SK-N-SH (cell line): ENCODE data around the gene SLC36A4. TPM values are rescaled to one million over a fixed set of nuclear protein-coding genes. Genes with fewer than 3 reads are reported as not detected.

ENCODE experiments used
- CTCF ChIA-PET: fragments of 300-600, 350-600 bp; formaldehyde crosslinking; extraction: SDS; loops from one replicate; lab custom pipeline; 2021; lab: Yijun Ruan, JAX
- POLR2A ChIA-PET: fragments of 350-600 bp; sonication (Branson Sonifier 250); formaldehyde crosslinking; extraction: SDS; loops from one replicate; lab custom pipeline; 2020; ENCODE audit warnings: antibody characterized with exemption, inconsistent platforms; lab: Yijun Ruan, JAX
- DNase-seq: peaks from one replicate; pipeline ENCODE4 v3.0.0; 2012
- H2AFZ ChIP-seq: fragments of 200-600 bp; sonication (generic); 2 replicates; pipeline ENCODE4 v1.8.1; 2016; ENCODE audit warnings: antibody characterized with exemption, mild to moderate bottlenecking, low read depth
- H3F3A ChIP-seq: fragments of 200-600 bp; sonication (generic); replicated peaks from 2 replicates; pipeline ENCODE3; 2016; ENCODE audit warnings: antibody characterized with exemption, mild to moderate bottlenecking; ENCODE audit not compliant: insufficient read depth
- H3K27ac ChIP-seq, 2 experiments: fragments of 200-500 bp in 1 of 2; fragments of 200-600 bp in 1 of 2; sonication (Bioruptor generic) in 1 of 2; sonication (generic), shearing (Covaris generic) in 1 of 2; 2 replicates each; pipeline versions ENCODE4 v1.5.1 to v1.6.1; 2014 to 2016; ENCODE audit warnings: low read depth in 2 of 2, inconsistent platforms in 1 of 2, low read length in 1 of 2, mild to moderate bottlenecking in 1 of 2, mixed read lengths in 1 of 2
- H3K27me3 ChIP-seq: fragments of 200-600 bp; sonication (generic), shearing (Covaris generic); 2 replicates; pipeline ENCODE4 v1.6.1; 2016; ENCODE audit warnings: mixed run types; ENCODE audit not compliant: insufficient read depth
- H3K36me3 ChIP-seq, 2 experiments: fragments of 200-500 bp in 1 of 2; fragments of 200-600 bp in 1 of 2; sonication (Bioruptor generic) in 1 of 2; sonication (generic) in 1 of 2; replicated peaks in 1 of 2; 2 replicates each; pipeline versions ENCODE3 to v1.5.1; 2014 to 2016; ENCODE audit warnings: low read length in 1 of 2, mild to moderate bottlenecking in 1 of 2; ENCODE audit not compliant: insufficient read depth in 2 of 2, control insufficient read depth in 1 of 2
- H3K4me1 ChIP-seq, 2 experiments: fragments of 200-500 bp in 1 of 2; fragments of 200-600 bp in 1 of 2; sonication (Bioruptor generic) in 1 of 2; sonication (generic), shearing (Covaris generic) in 1 of 2; 2 replicates each; pipeline versions ENCODE4 v1.5.1 to v1.6.1; 2014 to 2016; ENCODE audit warnings: low read depth in 1 of 2, low read length in 1 of 2, mixed run types in 1 of 2; ENCODE audit not compliant: insufficient read depth in 2 of 2, control insufficient read depth in 1 of 2
- H3K4me2 ChIP-seq: fragments of 200-600 bp; sonication (generic), shearing (Covaris generic); 2 replicates; pipeline ENCODE4 v1.6.1; 2017; ENCODE audit warnings: mixed run types
- H3K4me3 ChIP-seq, 2 experiments: fragments of 200-500 bp in 1 of 2; fragments of 200-600 bp in 1 of 2; sonication (Bioruptor generic) in 1 of 2; sonication (generic), shearing (Covaris generic) in 1 of 2; 2 replicates each; pipeline versions ENCODE4 v1.5.1 to v1.8.1; 2014 to 2016; ENCODE audit warnings: low read depth in 2 of 2, inconsistent platforms in 1 of 2, low read length in 1 of 2, mild to moderate bottlenecking in 1 of 2, mixed read lengths in 1 of 2, moderate library complexity in 1 of 2
- H3K79me2 ChIP-seq: fragments of 200-600 bp; sonication (generic); 2 replicates; pipeline ENCODE4 v1.8.1; 2017; ENCODE audit warnings: mild to moderate bottlenecking; ENCODE audit not compliant: insufficient read depth
- H3K9ac ChIP-seq: fragments of 200-600 bp; sonication (generic); 2 replicates; pipeline ENCODE4 v1.6.1; 2017; ENCODE audit warnings: mixed run types
- H3K9me2 ChIP-seq: fragments of 200-600 bp; sonication (generic); 2 replicates; pipeline ENCODE4 v1.6.1; 2017; ENCODE audit warnings: mixed run types
- H3K9me3 ChIP-seq: fragments of 200-600 bp; sonication (generic); 2 replicates; pipeline ENCODE4 v1.6.1; 2017; ENCODE audit warnings: mixed run types, mild to moderate bottlenecking, moderate library complexity
- H4K20me1 ChIP-seq: fragments of 200-600 bp; sonication (generic); 2 replicates; pipeline ENCODE4 v1.6.1; 2017; ENCODE audit warnings: mild to moderate bottlenecking, mixed run types; ENCODE audit not compliant: insufficient read depth
- ELF1 ChIP-seq: IDR thresholded peaks from 2 replicates; pipeline ENCODE4 v1.4.0; 2012
- EP300 ChIP-seq, 2 experiments: IDR thresholded peaks; 2 replicates each; pipeline versions ENCODE4 v1.4.0 to v1.6.1; 2012; ENCODE audit warnings: borderline replicate concordance in 1 of 2, low read depth in 1 of 2, low read length in 1 of 2
- EZH2phosphoT487 ChIP-seq: fragments of 200-600 bp; sonication (generic); IDR thresholded peaks from 2 replicates; pipeline ENCODE4 v1.6.1; 2017; ENCODE audit warnings: low read depth, mixed run types, mild to moderate bottlenecking, antibody characterized with exemption, moderate library complexity, borderline replicate concordance
- NFIC ChIP-seq: IDR thresholded peaks from 2 replicates; pipeline ENCODE4 v1.4.0; 2012; ENCODE audit warnings: borderline replicate concordance
- POLR2AphosphoS5 ChIP-seq: IDR thresholded peaks from 2 replicates; pipeline ENCODE4 v1.6.1; 2012; ENCODE audit warnings: low read depth, low read length
- RAD21 ChIP-seq: IDR thresholded peaks from 2 replicates; pipeline ENCODE4 v1.6.1; 2012; ENCODE audit warnings: mild to moderate bottlenecking, low read length
- SMC3 ChIP-seq: IDR thresholded peaks from 2 replicates; pipeline ENCODE4 v1.6.1; 2012; ENCODE audit warnings: low read depth, low read length, improper control_type of control experiment
- TEAD4 ChIP-seq: IDR thresholded peaks from 2 replicates; pipeline ENCODE4 v1.4.0; 2012; ENCODE audit warnings: mild to moderate bottlenecking, borderline replicate concordance; ENCODE audit not compliant: insufficient read depth
- WGBS: methylation state at CpG from one replicate; pipeline ENCODE4 v1.1.6; 2017; ENCODE audit warnings: low lambda C conversion rate; 5-methylcytosine and 5-hydroxymethylcytosine counted together
- polyA plus RNA-seq, 3 experiments: library from polyadenylated mRNA; depleted of rRNA; stranded (reverse); fragments of >200 nt; gene quantifications; 2 replicates each; pipeline ENCODE4 v1.2.3, GENCODE V29; 2012
- TF ChIP-seq, protein P1 (sequence below): IDR thresholded peaks from 2 replicates; pipeline ENCODE4; 2012
- TF ChIP-seq, protein P2 (sequence below): fragments of 200-600 bp; sonication (generic); IDR thresholded peaks from 2 replicates; pipeline ENCODE4 v1.6.1; 2017; ENCODE audit warnings: antibody characterized with exemption, mild to moderate bottlenecking, moderate library complexity

The SLC36A4 gene
- polyA plus RNA-seq, 1 of the 3 experiments (the other 2 are of a cell fraction): 9.7 TPM

DNA sequence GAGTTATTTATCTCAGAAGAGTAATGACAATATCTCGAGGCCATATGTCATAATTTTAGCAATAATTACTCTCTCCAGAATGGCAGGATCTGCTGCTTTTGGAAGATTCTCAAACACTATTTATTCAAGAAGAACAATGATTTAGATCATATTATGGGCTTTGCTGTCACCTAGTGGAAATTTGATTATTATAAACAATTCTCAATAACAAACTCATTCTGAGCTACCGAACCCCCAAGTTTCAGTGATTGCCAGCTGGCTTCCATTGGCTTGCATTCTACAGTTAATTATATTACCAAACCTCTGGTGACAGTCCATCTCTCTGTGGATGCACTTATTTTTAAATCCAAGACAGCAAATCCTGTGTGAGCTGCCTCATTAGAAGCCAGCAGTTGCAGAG, 27.9 kb upstream of the SLC36A4 start:
- H3K4me1 ChIP-seq: no peaks in the 10 kb centered on the region
- no peak overlapping the region for H3K4me2 ChIP-seq
- no peaks in the 10 kb centered on the region for H3F3A ChIP-seq
- 9% methylated on average over 2 of the region's 2 CpGs for WGBS
- H4K20me1 ChIP-seq: no peaks in the 10 kb centered on the region
- H3K9me2 ChIP-seq: no peaks in the 10 kb centered on the region
- H3K27me3 ChIP-seq: no peaks in the 10 kb centered on the region
- DNase-seq: peak; percentile 46
- ChIA-PET CTCF (interaction anchor here (0.6 to 5.7 kb wide), 42 partner anchors 9 to 428 kb away, joined by 3 to 74 read pairs (median 4); partner anchors contain the start of genes MTNR1B and SMCO4), POLR2A (no interaction called here)
- no peak overlapping the region for H3K4me3 ChIP-seq
- H3K79me2 ChIP-seq: no peaks in the 10 kb centered on the region
- H2AFZ ChIP-seq: no peak overlapping the region
- no peak overlapping the region for H3K9ac ChIP-seq
- TF ChIP-seq RAD21 (peak; percentile 79), TEAD4 (no peak), NFIC (no peak), SMC3 (peak; percentile 49), EZH2phosphoT487 (no peak), ELF1 (no peak)
- TF ChIP-seq, protein P1, sequence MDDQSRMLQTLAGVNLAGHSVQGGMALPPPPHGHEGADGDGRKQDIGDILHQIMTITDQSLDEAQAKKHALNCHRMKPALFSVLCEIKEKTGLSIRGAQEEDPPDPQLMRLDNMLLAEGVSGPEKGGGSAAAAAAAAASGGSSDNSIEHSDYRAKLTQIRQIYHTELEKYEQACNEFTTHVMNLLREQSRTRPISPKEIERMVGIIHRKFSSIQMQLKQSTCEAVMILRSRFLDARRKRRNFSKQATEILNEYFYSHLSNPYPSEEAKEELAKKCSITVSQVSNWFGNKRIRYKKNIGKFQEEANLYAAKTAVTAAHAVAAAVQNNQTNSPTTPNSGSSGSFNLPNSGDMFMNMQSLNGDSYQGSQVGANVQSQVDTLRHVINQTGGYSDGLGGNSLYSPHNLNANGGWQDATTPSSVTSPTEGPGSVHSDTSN: no peak
- TF ChIP-seq, protein P2, sequence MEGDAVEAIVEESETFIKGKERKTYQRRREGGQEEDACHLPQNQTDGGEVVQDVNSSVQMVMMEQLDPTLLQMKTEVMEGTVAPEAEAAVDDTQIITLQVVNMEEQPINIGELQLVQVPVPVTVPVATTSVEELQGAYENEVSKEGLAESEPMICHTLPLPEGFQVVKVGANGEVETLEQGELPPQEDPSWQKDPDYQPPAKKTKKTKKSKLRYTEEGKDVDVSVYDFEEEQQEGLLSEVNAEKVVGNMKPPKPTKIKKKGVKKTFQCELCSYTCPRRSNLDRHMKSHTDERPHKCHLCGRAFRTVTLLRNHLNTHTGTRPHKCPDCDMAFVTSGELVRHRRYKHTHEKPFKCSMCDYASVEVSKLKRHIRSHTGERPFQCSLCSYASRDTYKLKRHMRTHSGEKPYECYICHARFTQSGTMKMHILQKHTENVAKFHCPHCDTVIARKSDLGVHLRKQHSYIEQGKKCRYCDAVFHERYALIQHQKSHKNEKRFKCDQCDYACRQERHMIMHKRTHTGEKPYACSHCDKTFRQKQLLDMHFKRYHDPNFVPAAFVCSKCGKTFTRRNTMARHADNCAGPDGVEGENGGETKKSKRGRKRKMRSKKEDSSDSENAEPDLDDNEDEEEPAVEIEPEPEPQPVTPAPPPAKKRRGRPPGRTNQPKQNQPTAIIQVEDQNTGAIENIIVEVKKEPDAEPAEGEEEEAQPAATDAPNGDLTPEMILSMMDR: peak; percentile 59
- H3K36me3 ChIP-seq: no peaks in the 10 kb centered on the region
- no peak overlapping the region for H3K27ac ChIP-seq
- H3K9me3 ChIP-seq: no peaks in the 10 kb centered on the region

DNA sequence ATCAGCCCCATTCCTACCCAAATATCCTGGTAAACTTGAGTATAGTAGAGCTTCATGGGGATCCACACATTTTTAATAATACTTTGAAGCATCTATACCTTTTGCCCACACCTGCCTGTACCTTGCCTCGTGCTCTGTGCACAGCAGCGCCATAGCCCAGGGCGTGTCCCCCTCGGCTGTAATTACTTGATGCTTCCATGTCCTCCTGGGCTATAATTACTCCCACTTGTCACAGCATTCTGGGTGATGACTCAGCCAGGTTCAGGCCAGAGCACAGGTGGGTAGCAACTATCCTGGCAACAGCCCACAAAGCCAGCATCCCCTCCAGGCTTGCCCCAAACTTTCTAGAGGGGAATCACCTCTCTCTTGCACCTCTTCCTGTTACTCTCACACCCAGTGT, 23.7 kb upstream of the SLC36A4 start:
- peaks cover 0 to 6% of the 10 kb centered on the region in 2 experiments; a peak in 2 of 4 replicates for H3K4me1 ChIP-seq
- TF ChIP-seq, protein P1: no peak
- TF ChIP-seq POLR2AphosphoS5 (no peak), NFIC (no peak), EP300 (IDR thresholded peaks at IDR 0.05; ENCODE audit: borderline replicate concordance in 1 of 2, low read depth in 1 of 2, low read length in 1 of 2) (no peak)
- H3K36me3 ChIP-seq: no peaks in the 10 kb centered on the region
- ChIA-PET POLR2A (interaction anchor here (0.6 kb wide), 1 partner anchor 535 kb away, joined by 3 read pairs; no protein-coding TSS in a partner anchor), CTCF (interaction anchor here (3.6 kb wide), 1 partner anchor 279 kb away, joined by 15 read pairs; no protein-coding TSS in a partner anchor)
- no peaks in the 10 kb centered on the region for H4K20me1 ChIP-seq
- H3F3A ChIP-seq: no peaks in the 10 kb centered on the region
- peaks cover 8% of the 10 kb centered on the region; the same call in 1 of the 2 replicates for H3K27me3 ChIP-seq
- no peak overlapping the region for H3K4me2 ChIP-seq
- H3K4me3 ChIP-seq: no peak overlapping the region
- H3K9ac ChIP-seq: no peak overlapping the region
- WGBS: 68% methylated on average over 4 of the region's 4 CpGs
- DNase-seq: no peak
- no peaks in the 10 kb centered on the region for H3K9me3 ChIP-seq
- H3K27ac ChIP-seq: no peak overlapping the region
- H2AFZ ChIP-seq: no peak overlapping the region
- H3K9me2 ChIP-seq: no peaks in the 10 kb centered on the region
- no peaks in the 10 kb centered on the region for H3K79me2 ChIP-seq
